AG04449 (cell line): ENCODE results near the gene ZGPAT.

Experiments
- CTCF ChIA-PET: fragments of 350-600 bp; formaldehyde crosslinking; extraction: SDS; loops from one replicate; lab custom pipeline; 2021; ENCODE audit warnings: antibody characterized with exemption; lab: Yijun Ruan, JAX
- POLR2A ChIA-PET: fragments of 400-600, 350-600 bp; formaldehyde crosslinking; extraction: SDS; loops from one replicate; lab custom pipeline; 2020; ENCODE audit warnings: antibody characterized with exemption, inconsistent platforms; lab: Yijun Ruan, JAX
- DNase-seq: peaks from one replicate; pipeline ENCODE4 v3.0.0-alpha.2; 2010; ENCODE audit warnings: low read depth, low spot score
- H3K4me3 ChIP-seq: 2 replicates; pipeline ENCODE4 v1.5.1; 2011; ENCODE audit warnings: low read depth, mild to moderate bottlenecking, control low read depth, low read length
- CTCF ChIP-seq: IDR thresholded peaks from one replicate; pipeline ENCODE4 v1.5.1; 2011; ENCODE audit warnings: mild to moderate bottlenecking, moderate library complexity, low read length, control low read depth, inconsistent platforms; ENCODE audit not compliant: insufficient read depth; ENCODE audit errors: missing control alignments

Gene ZGPAT

GRCh38 chr20:63701329-63702035, 6.4 kb upstream of the ZGPAT start:
- TF ChIP-seq CTCF: no peak
- DNase-seq: no peak
- ChIA-PET POLR2A (interaction anchor here (0.8 kb wide), 1 partner anchor 72 kb away, joined by 3 read pairs; no protein-coding TSS in a partner anchor), CTCF (no interaction called here)
- H3K4me3 ChIP-seq: no peak overlapping the region

GRCh38 chr20:63702036-63702665, 5.7 kb upstream of the ZGPAT start:
- no peak overlapping the region for H3K4me3 ChIP-seq
- no peak for TF ChIP-seq CTCF
- ChIA-PET CTCF (interaction anchor here (1.2 kb wide), 1 partner anchor 164 kb away, joined by 3 read pairs; no protein-coding TSS in a partner anchor), POLR2A (interaction anchor here (0.8 kb wide), 2 partner anchors 44 to 73 kb away, joined by 3 read pairs; no protein-coding TSS in a partner anchor)
- DNase-seq: no peak

- no peak for TF ChIP-seq CTCF
- POLR2A ChIA-PET: interaction anchor here (0.8 kb wide), 1 partner anchor 44 kb away, joined by 3 read pairs; no protein-coding TSS in a partner anchor
- no peak for DNase-seq
- H3K4me3 ChIP-seq: no peak overlapping the region
- CTCF ChIA-PET: interaction anchor here (1.2 kb wide), 1 partner anchor 165 kb away, joined by 3 read pairs; no protein-coding TSS in a partner anchor
These were observed 4.9 kb upstream of the ZGPAT start for GRCh38 chr20:63702751-63703470.

GRCh38 chr20:63703471-63703975, 4.3 kb upstream of the ZGPAT start:
- no peak for TF ChIP-seq CTCF
- POLR2A ChIA-PET: no interaction called here
- CTCF ChIA-PET: no interaction called here
- H3K4me3 ChIP-seq: no peak overlapping the region
- no peak for DNase-seq

- POLR2A ChIA-PET: no interaction called here
- DNase-seq: no peak
- CTCF ChIA-PET: no interaction called here
- H3K4me3 ChIP-seq: no peak overlapping the region
- TF ChIP-seq CTCF: no peak
These were observed 3.7 kb upstream of the ZGPAT start for GRCh38 chr20:63703976-63704748.
